Common myeloid progenitor, CD34-positive (primary cell): ENCODE data around the gene TEF.
"Not testable (repeated sequence)": the region's sequence is repeated elsewhere in the genome, so short reads cannot be mapped to it uniquely, and the experiment has no call there.

Source experiments
- CTCF ChIA-PET: fragments of 350-600 bp; sonication (Branson Sonifier 250); formaldehyde crosslinking; loops from one replicate; lab custom pipeline; 2021; ENCODE audit warnings: antibody characterized with exemption; lab: Charles Lee
- POLR2A ChIA-PET: fragments of 350-600 bp; sonication (Branson Sonifier 250); formaldehyde crosslinking; loops from one replicate; lab custom pipeline; 2021; ENCODE audit warnings: antibody characterized with exemption; lab: Charles Lee
- DNase-seq, 3 donors: peaks; one replicate each; pipeline versions ENCODE4 v3.0.0 to v3.0.0-alpha.2; 2013
- H3K27ac ChIP-seq, 2 experiments: 1 replicate in 1 of 2; 2 replicates in 1 of 2; pipeline ENCODE4 v1.7.0; 2013; ENCODE audit warnings: inconsistent platforms in 2 of 2, low read length in 2 of 2, mild to moderate bottlenecking in 2 of 2, low read depth in 1 of 2, moderate library complexity in 1 of 2; ENCODE audit not compliant: severe bottlenecking in 2 of 2, insufficient read depth in 1 of 2, poor library complexity in 1 of 2
- H3K27me3 ChIP-seq, 5 experiments: replicated peaks in 2 of 5; 1 replicate in 3 of 5; 2 replicates in 2 of 5; pipeline versions ENCODE4 v1.6.1 to v1.7.0; 2013; ENCODE audit warnings: low read length in 4 of 5, mild to moderate bottlenecking in 2 of 5, moderate library complexity in 2 of 5, inconsistent platforms in 1 of 5; ENCODE audit not compliant: insufficient read depth in 5 of 5, control insufficient read depth in 4 of 5
- H3K36me3 ChIP-seq, 4 experiments: 1 replicate in 2 of 4; 2 replicates in 2 of 4; pipeline versions ENCODE4 v1.6.1 to v1.7.0; 2013; ENCODE audit warnings: low read length in 3 of 4, control low read depth in 1 of 4, mild to moderate bottlenecking in 1 of 4; ENCODE audit not compliant: control insufficient read depth in 4 of 4, insufficient read depth in 4 of 4
- H3K4me1 ChIP-seq, 4 experiments: 1 replicate in 3 of 4; 2 replicates in 1 of 4; pipeline versions ENCODE4 v1.6.1 to v1.7.1; 2013; ENCODE audit warnings: low read length in 3 of 4, mild to moderate bottlenecking in 3 of 4, control low read depth in 1 of 4, inconsistent platforms in 1 of 4, moderate library complexity in 1 of 4; ENCODE audit not compliant: control insufficient read depth in 4 of 4, insufficient read depth in 4 of 4; ENCODE audit errors: control extremely low read depth in 1 of 4
- H3K4me3 ChIP-seq, 7 experiments: 1 replicate in 4 of 7; 2 replicates in 3 of 7; pipeline versions ENCODE4 v1.5.1 to v1.7.0; 2013; ENCODE audit warnings: mild to moderate bottlenecking in 7 of 7, low read length in 6 of 7, moderate library complexity in 6 of 7, inconsistent platforms in 2 of 7, low read depth in 2 of 7, control low read depth in 1 of 7; ENCODE audit not compliant: insufficient read depth in 4 of 7, control insufficient read depth in 1 of 7; ENCODE audit errors: extremely low read depth in 1 of 7
- H3K9me3 ChIP-seq, 5 experiments: 1 replicate in 4 of 5; 2 replicates in 1 of 5; pipeline versions ENCODE4 v1.6.1 to v1.7.1; 2013; ENCODE audit warnings: low read length in 4 of 5, mild to moderate bottlenecking in 2 of 5, inconsistent platforms in 1 of 5, low read depth in 1 of 5, moderate library complexity in 1 of 5; ENCODE audit not compliant: control insufficient read depth in 4 of 5, insufficient read depth in 2 of 5; ENCODE audit errors: control extremely low read depth in 1 of 5
- WGBS: methylation state at CpG from one replicate; pipeline ENCODE4 v1.1.5; 2013; ENCODE audit not compliant: insufficient coverage; 5-methylcytosine and 5-hydroxymethylcytosine counted together

TEF gene

GRCh38 chr22:41436322-41437113 is 54.8 kb downstream of the TEF start:
- DNase-seq = no peak
- H3K4me1 ChIP-seq = no peaks in the 10 kb centered on the region
- no peak overlapping the region for H3K27ac ChIP-seq
- ChIA-PET CTCF (interaction anchor here (1.1 to 1.8 kb wide), 3 partner anchors 10 to 40 kb away, joined by 4 to 5 read pairs (median 4); no protein-coding TSS in a partner anchor), POLR2A (interaction anchor here (2.2 kb wide), 1 partner anchor 10 kb away, joined by 9 read pairs; the partner anchor contains the start of gene TOB2)
- H3K27me3 ChIP-seq = no peaks in the 10 kb centered on the region
- H3K4me3 ChIP-seq = no peak overlapping the region
- 91% methylated on average over 17 of the region's 23 CpGs for WGBS
- H3K36me3 ChIP-seq = peaks cover 18 to 64% (median 48%) of the 10 kb centered on the region in 4 experiments
- H3K9me3 ChIP-seq = no peaks in the 10 kb centered on the region

DNA sequence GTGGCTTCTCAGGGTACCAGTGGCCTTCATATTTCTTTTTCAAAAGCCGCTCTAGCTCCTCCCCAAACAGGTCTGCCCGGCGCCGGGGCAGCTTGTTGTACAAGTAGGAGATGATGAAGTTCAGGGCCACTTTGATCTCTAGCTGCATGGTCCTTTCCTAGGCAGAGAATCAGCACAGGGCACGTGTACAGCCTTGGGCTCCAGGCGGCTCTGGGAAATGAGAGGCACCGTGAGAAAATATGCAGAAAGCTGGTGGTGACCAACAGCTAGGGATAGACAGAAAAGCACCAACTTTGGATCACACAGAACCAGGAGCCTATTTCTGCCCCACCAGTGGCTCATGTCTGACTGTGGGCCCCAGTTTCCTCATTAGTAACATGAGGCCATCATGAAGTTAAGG is 55.5 kb downstream of the TEF start:
- H3K4me3 ChIP-seq = no peak overlapping the region
- CTCF ChIA-PET = interaction anchor here (0.8 to 1.8 kb wide), 4 partner anchors 11 to 39 kb away, joined by 4 to 5 read pairs (median 4); partner anchors contain the start of genes ACO2 and PHF5A
- DNase-seq = no peak
- H3K9me3 ChIP-seq = no peaks in the 10 kb centered on the region
- POLR2A ChIA-PET = interaction anchor here (2.2 kb wide), 1 partner anchor 10 kb away, joined by 9 read pairs; the partner anchor contains the start of gene TOB2
- peaks cover 18 to 60% (median 44%) of the 10 kb centered on the region in 4 experiments for H3K36me3 ChIP-seq
- H3K4me1 ChIP-seq = no peaks in the 10 kb centered on the region
- no peak overlapping the region for H3K27ac ChIP-seq
- WGBS = 100% methylated on average over 2 of the region's 7 CpGs
- H3K27me3 ChIP-seq = no peaks in the 10 kb centered on the region

DNA sequence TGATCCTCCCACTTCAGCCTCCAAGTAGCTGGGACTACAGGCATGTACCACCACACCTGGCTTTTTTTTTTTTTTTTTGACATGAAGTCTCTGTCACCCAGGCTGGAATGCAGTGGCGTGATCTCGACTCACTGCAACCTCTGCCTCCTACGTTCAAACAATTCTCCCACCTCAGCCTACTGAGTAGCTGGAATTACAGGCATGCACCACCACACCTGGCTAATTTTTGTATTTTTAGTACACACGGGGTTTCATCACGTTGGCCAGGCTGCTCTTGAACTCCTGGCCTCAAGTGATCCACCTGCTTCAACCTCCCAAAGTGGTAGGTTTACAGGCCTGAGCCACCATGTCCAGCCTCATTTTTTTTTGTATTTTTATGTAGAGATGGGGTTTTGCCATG is 58.8 kb downstream of the TEF start:
- 93% methylated on average over 3 of the region's 5 CpGs for WGBS
- CTCF ChIA-PET, H3K4me3 ChIP-seq, DNase-seq, H3K27ac ChIP-seq, POLR2A ChIA-PET, H3K27me3 ChIP-seq, H3K9me3 ChIP-seq: not testable (repeated sequence)
- Histone ChIP-seq H3K36me3 (peaks cover 16 to 50% (median 25%) of the 10 kb centered on the region in 4 experiments), H3K4me1 (peaks cover 1 to 16% (median 12%) of the 10 kb centered on the region in 4 experiments)

DNA sequence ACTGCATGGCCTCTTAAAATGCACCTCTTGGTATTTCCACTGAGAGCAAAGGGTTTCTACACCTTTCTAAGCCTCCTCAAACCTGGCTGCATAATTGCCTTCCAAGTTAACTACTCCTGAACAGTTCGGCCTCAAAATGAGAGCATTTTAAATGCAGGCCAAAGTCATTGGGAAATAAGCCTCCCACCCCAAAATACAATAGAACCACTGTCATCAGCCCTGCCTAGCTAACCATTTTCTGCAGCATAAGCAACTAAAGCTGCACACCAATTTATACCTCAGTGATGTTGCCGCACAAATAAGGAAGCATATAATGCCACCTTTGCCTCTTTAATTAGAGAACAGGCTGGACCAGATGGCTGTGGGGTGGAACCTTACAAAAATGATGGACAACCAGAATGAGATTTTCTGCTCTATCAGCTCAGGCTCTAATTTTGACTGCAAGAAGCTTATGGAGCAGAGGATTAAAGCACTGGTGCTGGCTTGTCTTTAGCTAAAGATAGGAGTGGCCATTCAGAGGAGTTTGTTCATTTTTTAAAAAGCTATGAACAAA is 60.6 kb downstream of the TEF start:
- Histone ChIP-seq H3K27me3 (no peaks in the 10 kb centered on the region), H3K4me1 (peaks cover 1 to 20% (median 16%) of the 10 kb centered on the region in 4 experiments), H3K4me3 (no peak overlapping the region), H3K9me3 (no peaks in the 10 kb centered on the region), H3K36me3 (peaks cover 7 to 32% (median 11%) of the 10 kb centered on the region in 4 experiments), H3K27ac (no peak overlapping the region)
- ChIA-PET POLR2A (no interaction called here), CTCF (interaction anchor here (1.4 kb wide), 1 partner anchor 16 kb away, joined by 3 read pairs; no protein-coding TSS in a partner anchor)
- WGBS = 100% methylated on average over 1 of the region's 2 CpGs
- no peak for DNase-seq

DNA sequence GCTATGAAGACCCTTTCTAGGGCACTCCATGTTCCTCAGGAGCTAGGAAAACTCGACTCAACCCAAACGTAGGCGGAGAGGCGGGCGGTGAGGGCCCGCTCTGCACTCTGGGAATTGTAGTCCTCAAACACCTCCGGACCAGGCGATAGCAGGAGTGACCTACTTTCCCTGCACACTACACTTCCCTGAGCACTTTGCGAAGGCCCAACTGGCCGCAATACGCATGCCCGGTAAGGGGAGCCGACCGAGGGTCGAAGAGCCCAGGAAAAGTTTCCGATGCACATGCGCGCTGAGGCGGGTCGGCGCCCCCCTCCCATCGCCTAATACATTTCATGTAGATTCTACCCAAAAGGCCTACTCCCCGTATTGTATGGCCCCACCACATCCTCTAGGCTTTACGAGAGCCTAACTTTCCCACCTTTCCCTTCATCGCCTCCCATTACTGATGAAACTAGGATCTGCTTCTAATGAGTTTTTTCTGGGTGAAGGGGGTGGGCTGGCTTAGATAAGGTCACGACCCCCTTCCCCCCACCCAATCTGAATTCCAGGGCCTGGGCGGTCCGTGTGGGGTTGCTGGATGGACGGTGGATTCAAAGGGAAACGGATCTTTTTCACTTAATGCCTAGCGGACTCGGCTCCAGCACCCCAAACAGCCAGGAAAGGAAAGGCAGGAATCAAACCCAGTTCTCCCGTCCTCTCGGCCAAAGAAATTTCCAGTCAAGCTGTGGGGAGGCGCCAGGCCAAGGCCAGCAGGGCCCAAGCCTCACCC is 62.8 kb downstream of the TEF start:
- 0% methylated on average over 11 of the region's 35 CpGs for WGBS
- peak; percentile 97 for DNase-seq
- Histone ChIP-seq H3K36me3 (peaks cover 0 to 19% (median 5%) of the 10 kb centered on the region in 4 experiments), H3K4me1 (peaks cover 11 to 34% (median 29%) of the 10 kb centered on the region in 4 experiments), H3K27ac (peak overlapping the region; percentile 88 to 97), H3K27me3 (no peaks in the 10 kb centered on the region), H3K9me3 (no peaks in the 10 kb centered on the region), H3K4me3 (peak overlapping the region; percentile 85 to 99 (median 93))
- ChIA-PET POLR2A (interaction anchor here (4.1 kb wide), 1 partner anchor 25 kb away, joined by 34 read pairs; the partner anchor contains the start of genes ACO2 and PHF5A), CTCF (interaction anchor here (1.6 kb wide), 1 partner anchor 24 kb away, joined by 4 read pairs; the partner anchor contains the start of genes ACO2 and PHF5A)

DNA sequence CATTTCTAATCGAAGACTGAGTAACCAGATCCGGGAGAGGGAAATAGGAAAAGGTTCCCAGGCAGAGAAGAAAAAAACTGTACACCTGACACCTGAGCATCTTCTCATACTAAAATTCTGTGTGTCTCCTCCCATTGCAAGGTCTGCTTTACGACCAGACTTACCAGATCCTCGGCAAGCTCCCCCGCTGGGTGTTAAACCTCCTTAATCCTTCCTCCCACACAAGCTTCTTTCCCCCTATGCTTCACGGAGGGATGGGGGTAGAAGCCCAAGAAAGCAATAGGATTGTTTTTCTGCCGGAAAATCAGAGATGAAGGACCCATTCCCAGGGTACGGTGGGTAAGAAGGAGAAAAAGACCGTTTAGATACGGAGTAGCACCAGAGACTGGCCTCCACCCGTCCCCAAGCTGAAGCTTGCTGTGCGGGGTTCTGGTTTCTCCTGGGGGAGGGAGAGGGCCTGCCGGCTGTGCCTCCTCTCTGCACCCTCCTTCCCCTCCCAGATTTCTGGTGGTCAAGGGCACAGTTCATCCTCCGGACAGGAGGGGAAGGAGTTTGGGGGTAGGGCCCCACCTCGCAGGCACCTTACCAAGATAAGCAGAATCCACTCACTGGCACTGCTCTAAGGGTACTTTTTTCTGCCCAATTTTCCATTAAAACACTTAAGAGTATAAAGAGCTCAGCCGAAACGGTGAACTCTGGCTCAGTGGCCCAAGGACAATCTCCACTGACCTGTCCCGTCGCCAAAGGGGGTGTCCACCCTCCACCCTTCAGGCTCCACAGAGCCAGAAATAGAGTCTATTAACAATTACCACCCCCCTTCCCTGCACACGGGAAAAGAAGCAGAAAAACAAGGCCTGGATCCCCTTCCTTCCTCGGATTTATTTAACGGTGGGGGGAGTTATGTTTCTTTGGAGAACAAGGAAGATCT is 63.7 kb downstream of the TEF start:
- Histone ChIP-seq H3K4me3 (peak overlapping the region; percentile 85 to 99 (median 93)), H3K36me3 (peaks cover 0 to 16% (median 3%) of the 10 kb centered on the region in 4 experiments), H3K9me3 (no peaks in the 10 kb centered on the region), H3K27ac (peak overlapping the region; percentile 88 to 97), H3K27me3 (no peaks in the 10 kb centered on the region), H3K4me1 (peaks cover 11 to 35% (median 29%) of the 10 kb centered on the region in 4 experiments)
- POLR2A ChIA-PET = interaction anchor here (0.6 to 4.1 kb wide), 4 partner anchors 24 to 398 kb away, joined by 3 to 34 read pairs (median 6); partner anchors contain the start of genes ACO2 and PHF5A
- CTCF ChIA-PET = interaction anchor here (1.1 to 2.1 kb wide), 5 partner anchors 17 to 82 kb away, joined by 3 to 9 read pairs (median 4); partner anchors contain the start of genes ACO2 and PHF5A
- 0% methylated on average over 13 of the region's 22 CpGs for WGBS
- DNase-seq = peak in 1 of 3 donors; percentile 31
